ENCODE results near the gene VSTM2B.
"Not testable (repeated sequence)": the region's sequence is repeated elsewhere in the genome, so short reads cannot be mapped to it uniquely, and the experiment has no call there.

The VSTM2B gene

GRCh38 chr19:29548483-29549085 lies 22.8 kb downstream of the VSTM2B start:
- no peak for DNase-seq

GRCh38 chr19:29549105-29550070 lies 23.6 kb downstream of the VSTM2B start:
- no peak for DNase-seq

- DNase-seq = no peak
Observed at GRCh38 chr19:29550896-29551295, 25.1 kb downstream of the VSTM2B start.

- DNase-seq = no peak
Observed at GRCh38 chr19:29551774-29552173, 26.0 kb downstream of the VSTM2B start.

- no peak for DNase-seq
Observed at GRCh38 chr19:29552454-29553280, 26.9 kb downstream of the VSTM2B start.

- DNase-seq = no peak
Observed at GRCh38 chr19:29554149-29554548, 28.4 kb downstream of the VSTM2B start.

GRCh38 chr19:29559110-29559509 lies 33.3 kb downstream of the VSTM2B start:
- not testable (repeated sequence) for DNase-seq

- DNase-seq = no peak
Observed at GRCh38 chr19:29559743-29560142, 33.9 kb downstream of the VSTM2B start.

GRCh38 chr19:29560313-29561075 lies 34.7 kb downstream of the VSTM2B start:
- peak; percentile 35 for DNase-seq

- no peak for DNase-seq
Observed at GRCh38 chr19:29561601-29562000, 35.8 kb downstream of the VSTM2B start.

- no peak for DNase-seq
Observed at GRCh38 chr19:29562299-29563297, 36.8 kb downstream of the VSTM2B start.

- DNase-seq = no peak
Observed at GRCh38 chr19:29563486-29564101, 37.8 kb downstream of the VSTM2B start.

GRCh38 chr19:29564574-29565005 lies 38.8 kb downstream of the VSTM2B start:
- no peak for DNase-seq

- no peak for DNase-seq
Observed at GRCh38 chr19:29565171-29565570, 39.4 kb downstream of the VSTM2B start.

GRCh38 chr19:29566496-29567054 lies 40.8 kb downstream of the VSTM2B start:
- DNase-seq = no peak

- DNase-seq = no peak
Observed at GRCh38 chr19:29567366-29567915, 41.6 kb downstream of the VSTM2B start.

- DNase-seq = no peak
Observed at GRCh38 chr19:29568036-29569025, 42.5 kb downstream of the VSTM2B start.

GRCh38 chr19:29569038-29569911 lies 43.5 kb downstream of the VSTM2B start:
- no peak for DNase-seq
